GM21526 (cell line): ENCODE measurements around the gene PLCXD3.

Source experiments
- ATAC-seq: cut with Tn5 transposase; IDR thresholded peaks from one replicate; pipeline ENCODE4 v1.9.1; 2021; ENCODE audit warnings: moderate library complexity; ENCODE audit not compliant: unreplicated experiment, low FRiP score

The PLCXD3 gene

DNA sequence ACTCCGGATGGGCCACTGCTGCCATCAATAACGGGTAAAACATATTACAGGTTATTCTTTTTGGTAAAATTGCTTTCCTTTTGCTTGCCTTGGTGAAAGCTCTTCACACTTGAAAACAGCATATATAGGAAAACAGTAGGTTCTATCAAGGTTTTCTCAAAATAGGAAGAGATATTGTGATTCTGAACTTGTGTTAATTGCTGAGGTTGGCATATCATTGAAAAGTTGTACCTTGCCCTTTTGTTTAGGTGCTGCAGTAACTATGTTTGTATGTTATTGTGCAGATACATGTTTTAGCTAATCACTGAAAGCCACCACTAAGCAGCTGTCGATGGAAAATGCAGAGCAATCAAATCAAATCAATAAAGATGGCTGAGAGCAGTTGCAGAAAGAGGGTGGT is 219.1 kb downstream of the PLCXD3 start:
- ATAC-seq = no peak

DNA sequence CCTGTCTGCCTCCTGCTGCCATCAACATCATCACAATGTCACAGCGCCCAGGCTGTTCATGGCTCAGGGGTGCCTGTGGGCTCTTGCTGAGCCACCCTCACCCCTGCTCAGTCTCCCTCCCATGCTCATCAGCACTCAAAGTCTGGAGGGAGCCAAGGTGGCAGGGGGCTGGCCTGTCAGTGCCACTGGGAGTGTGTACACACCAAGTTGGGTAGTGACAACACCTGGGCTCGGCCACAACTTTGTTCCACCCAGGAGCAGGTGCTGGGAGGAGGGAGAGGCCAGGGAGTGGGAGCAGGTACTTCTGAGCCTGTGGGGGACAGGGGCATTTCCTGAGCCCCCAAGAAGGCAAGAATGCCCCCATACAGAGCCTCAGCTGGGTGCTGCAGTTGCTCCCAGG is 219.6 kb downstream of the PLCXD3 start:
- ATAC-seq = no peak

DNA sequence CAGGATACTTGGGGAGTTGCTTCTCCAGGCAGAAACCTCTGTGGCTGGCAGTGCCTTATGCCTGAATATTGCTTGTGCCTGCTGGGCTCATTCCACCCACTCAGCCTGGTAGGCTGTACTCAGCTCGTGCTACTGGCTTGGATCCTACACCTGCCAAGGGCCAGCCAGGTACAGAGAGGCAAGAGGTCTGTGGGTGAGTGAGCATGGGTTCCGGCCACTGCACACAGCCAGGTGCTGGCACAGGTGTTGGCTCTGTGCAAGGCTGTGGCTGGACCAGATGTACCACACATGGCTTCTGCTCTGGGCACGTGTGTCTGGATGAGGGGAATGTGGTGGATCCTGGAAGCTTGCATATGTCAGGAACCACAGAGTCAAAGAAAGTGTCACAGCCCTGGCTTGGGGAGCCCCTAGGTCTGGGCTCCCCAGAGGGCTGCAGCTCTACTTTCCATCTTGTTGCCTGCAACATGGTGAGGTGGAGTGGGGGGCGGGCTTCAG is 220.4 kb downstream of the PLCXD3 start:
- no peak for ATAC-seq

DNA sequence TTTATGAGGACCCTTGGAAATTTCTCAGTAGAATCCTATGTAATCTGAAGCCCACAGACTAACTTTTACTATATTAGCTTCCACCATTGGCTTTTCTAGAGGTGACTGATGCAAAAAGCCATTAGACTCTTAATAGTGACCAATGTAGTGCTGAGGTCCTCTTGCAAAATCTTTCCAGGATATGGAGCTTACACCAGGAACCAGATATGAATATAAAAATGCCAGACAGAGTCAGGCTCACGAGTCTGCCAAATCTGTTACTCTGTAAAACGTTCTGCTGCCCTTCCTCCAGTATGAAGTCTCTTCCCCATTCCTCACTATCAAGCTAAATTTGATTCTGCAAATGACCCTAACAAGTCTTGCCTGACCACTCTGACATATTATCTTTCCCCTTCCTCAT is 223.7 kb downstream of the PLCXD3 start:
- ATAC-seq = no peak

DNA sequence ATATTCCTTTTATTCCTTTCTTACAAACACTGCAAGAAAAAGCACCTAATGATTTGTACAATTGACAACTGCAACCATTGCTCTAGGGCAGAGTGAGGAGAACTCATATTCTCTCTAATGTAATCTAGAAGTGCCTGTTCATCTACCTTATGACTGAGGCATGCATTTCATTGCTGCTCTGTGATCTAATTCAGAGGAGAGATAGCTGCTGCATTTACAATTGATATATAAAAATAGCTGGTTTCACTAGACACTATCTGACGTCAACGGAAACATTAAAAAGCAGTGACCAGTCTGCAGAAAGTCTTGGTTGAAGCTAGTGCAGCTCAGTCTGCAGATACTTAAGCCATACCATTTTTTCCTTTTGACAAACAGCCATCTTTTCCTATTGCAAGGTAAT is 224.2 kb downstream of the PLCXD3 start:
- no peak for ATAC-seq

DNA sequence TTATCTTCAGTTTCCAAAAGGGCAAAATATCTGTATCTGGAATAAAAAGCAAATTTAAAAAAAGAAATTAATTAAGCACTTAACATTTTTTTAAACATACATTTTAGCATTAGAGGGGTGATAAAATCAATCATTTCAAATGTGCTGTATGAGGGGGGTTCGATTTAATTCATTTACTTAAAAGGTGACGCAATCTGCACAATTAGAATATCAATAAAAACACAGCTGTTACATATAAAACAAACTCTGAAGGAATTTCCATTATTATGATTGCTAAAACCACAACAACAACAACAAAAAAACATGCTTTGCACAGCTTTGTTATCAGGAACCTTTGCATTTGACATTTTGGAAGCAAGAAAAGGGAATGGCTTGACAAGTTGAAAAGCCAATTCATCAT is 225.5 kb downstream of the PLCXD3 start:
- no peak for ATAC-seq

DNA sequence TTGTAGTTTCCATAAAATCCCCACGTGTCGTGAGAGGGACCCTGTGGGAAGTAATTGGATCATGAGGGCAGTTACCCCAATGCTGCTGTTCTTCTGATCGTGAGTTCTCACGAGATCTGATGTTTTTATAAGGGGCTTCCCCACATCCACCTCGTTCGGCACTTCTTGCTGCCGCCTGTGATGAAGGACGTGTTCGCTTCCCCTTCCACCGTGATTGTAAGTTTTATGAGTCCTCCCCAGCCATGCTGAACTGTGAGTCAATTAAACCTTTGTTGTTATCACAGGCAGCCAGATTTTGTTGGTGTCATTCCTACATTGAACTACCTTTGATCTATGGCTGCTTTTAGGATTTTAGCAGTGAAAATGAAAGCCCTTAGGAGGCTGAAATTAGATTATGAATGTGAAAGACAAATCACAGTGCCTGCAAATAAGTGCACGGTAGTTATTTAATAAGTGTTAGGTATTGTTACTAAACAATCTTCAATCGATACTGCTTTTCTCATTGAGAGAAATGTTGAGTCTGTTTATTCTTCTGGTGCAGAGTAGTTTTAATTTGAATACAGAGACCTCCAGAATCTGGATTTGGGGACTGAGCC is 229.1 kb downstream of the PLCXD3 start:
- ATAC-seq = no peak

DNA sequence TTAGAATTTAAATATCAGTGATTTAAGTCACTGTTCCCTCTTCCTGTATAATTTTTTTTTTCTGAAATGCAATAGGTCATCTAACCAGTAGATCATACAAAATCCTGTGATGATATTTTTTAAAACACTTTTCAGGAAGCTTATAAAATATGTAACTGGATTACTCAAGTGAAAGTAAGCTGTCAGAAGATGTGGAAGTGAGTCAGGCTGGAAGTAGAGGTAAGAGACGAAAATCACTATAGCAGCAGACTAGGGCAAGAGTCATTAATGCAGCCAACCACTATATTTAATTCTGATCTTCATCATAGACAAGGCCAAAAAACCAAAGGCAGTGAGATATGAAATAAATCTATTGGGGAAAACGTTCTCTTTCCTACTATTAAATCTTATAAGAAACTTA is 231.4 kb downstream of the PLCXD3 start:
- ATAC-seq = no peak

DNA sequence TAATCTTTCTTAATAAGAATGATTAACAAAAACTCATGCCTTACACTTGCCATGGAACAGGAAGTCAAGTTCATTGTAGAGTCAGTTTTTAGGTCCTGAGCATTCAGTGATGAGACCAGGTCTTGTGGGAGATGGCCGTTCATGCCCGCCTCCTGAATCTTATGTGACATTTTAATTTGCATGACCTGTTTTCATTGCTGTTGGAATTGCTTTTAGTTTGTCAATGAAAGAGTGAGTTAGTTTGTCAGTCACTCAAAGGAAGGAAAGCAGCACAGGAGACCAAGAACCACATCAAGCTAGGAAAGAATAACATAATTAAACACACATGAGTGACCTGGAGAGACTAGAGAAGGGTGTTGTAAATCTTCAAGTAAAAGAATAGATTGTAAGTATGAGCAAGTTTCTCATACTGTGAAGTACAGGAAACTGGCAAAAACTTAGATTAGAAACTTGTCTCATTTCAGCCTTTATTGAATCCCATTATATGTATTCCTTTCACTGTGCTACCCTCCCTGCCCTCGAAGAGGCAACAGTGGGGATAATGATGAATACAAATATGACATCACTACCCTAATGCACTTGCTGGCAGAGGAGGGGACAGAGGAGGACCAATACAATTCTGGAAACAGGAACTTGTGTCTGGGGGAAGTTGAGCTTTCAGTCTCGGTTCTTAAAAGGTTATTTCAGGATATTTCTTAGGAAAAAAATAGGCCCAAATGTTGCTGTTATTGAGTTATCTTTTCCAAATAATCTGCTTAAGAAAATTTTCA is 232.7 kb downstream of the PLCXD3 start:
- no peak for ATAC-seq

DNA sequence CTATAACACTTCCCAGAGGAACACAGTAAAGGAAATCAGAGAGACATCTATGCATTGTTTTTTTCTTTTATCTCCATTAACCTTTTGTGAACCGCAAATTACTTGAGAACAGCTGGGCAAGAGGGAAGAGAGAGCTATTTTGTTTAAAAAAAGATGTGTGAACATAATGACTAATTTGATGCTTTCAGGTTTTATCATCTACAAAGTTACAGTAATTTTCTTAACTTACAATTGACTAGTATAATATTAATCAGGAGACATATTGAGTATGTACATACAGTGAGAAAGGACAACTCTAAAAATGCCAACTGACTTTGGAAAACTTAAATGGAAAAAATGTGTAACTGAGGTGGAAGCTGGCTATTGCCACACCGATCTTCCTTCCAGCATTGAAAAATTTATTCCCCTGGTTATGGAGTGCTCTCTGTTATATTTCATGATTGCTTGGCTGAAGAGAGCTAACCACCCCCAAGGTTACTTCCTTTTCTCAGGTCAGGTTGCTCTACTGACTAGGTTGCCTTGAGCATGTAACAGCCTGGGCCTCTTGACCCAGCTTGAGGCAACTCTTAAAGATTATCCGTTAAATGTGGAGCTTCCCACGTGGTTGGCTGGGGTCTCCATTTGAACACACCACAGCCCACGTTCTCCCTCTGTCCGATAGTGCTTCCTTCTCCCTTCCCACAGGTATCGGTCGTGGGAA is 234.4 kb downstream of the PLCXD3 start:
- no peak for ATAC-seq

DNA sequence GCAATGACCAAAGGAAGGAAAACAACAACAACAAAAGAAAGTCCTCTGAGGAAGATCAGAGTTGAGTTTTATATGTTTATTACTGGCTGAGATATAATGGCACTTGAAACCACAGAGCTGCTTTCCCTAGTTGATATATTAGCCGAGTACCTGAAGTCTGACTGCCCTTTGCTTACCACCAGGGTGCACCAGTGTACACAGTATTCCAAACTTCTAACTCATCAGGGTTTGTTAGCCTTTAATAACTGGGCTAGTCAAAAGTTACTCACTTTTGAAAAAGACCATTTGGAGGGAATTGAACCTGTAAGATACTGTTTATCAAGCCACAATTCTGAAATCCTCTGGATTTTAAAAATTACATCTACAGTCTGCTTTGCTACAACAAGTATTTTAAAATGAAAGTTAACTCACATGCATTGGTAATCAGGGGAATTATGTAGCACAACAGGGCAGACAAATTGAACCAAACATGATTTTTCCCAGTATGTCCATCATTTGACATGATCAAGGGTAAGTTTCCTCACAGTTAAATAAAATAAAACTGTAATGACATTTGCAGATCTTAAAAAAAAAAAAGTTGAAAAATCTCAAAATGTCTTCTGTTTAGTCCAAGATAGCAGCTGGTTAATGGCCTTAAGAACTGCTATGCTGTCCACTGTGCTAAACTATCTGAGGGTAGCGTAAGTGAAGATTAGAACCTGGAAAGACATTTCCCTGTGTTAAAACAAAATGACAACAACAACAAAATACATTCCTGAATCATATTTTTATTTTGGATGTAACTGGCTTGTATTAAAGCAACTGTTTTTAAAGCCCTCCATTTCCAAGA is 239.8 kb downstream of the PLCXD3 start:
- ATAC-seq = peak; percentile 85

DNA sequence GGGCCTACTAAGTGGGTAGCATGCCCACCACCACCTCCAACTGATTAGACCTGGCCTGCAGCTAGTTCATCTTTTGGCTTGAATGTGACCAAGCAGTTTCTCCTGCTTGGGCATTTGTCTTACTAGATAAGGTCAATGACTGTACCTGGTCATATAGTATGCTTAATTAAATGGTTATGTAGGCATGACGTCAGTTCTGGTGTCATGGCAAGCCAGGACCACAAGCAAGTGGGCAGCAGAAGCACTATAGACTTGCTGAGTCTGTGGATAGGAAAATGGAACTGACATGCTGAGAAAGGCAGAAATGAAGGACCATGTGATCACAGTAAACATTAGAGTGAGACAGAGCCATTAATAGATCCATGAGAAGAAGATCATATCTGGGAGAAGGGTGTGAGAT is 241.5 kb downstream of the PLCXD3 start:
- no peak for ATAC-seq

DNA sequence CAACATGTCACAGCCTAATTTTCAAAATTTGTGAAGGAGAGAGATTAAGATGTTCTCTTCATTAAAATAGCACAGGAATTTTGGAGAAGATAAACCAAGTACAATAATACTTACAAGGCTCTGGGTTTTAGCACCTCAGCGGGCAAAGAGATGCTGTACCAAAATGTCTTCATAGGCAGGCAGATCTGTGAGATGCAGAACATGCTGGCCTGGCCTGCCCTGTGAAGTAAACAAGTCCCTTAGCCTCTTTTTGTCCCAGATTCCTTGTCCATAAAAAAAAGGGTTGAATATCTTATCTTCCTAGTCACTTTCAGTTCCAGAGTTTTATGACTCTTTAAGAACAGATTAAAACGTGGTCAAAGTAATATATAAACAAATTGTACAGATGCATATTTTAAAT is 244.0 kb downstream of the PLCXD3 start:
- no peak for ATAC-seq

DNA sequence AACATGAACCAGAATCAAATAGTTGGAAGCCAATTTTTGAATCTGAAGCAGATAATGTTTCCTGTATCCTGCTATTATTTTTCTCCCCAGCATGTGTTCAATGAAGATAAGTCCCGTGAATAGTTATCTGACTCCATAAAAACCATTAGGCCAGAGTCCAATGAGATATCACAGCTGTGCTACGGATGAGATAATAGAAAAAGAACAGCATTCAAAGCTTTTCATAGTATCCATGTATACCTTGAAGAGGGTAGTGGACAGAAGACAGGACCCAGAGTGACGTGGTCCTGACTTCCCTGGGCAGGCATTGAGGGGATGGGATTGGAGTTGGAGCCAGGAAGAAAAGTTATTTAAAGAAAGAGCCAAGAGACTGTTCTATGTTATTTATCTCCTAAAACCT is 246.4 kb downstream of the PLCXD3 start:
- no peak for ATAC-seq

DNA sequence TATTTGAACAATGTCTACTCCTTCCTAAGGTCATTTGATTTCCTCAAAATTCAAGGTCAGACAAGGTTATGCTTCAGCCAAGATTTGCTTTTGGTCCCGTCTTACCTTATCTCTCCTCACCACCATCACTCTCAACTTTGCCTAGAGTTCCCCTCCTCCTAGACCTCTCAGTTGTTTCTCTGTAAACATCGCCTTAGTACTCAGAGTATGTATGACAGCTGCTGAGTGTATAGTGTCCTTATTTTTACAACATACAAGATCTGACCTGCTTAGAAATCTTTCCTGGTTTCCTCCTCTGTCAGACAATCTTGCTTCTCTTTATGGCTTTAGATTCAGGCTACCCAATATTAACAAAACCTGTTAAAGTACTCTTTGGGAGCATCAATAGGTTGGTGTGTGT is 247.1 kb downstream of the PLCXD3 start:
- ATAC-seq = no peak
